HG02623 (cell line): ENCODE results near the gene ETV6.

Experiments
- ATAC-seq: cut with Tn5 transposase; IDR thresholded peaks from one replicate; pipeline ENCODE4 v1.9.1; 2021; ENCODE audit warnings: moderate library complexity; ENCODE audit not compliant: unreplicated experiment

Gene ETV6

GRCh38 chr12:11771895-11772502 lies 122.5 kb downstream of the ETV6 start:
- ATAC-seq: no peak

DNA sequence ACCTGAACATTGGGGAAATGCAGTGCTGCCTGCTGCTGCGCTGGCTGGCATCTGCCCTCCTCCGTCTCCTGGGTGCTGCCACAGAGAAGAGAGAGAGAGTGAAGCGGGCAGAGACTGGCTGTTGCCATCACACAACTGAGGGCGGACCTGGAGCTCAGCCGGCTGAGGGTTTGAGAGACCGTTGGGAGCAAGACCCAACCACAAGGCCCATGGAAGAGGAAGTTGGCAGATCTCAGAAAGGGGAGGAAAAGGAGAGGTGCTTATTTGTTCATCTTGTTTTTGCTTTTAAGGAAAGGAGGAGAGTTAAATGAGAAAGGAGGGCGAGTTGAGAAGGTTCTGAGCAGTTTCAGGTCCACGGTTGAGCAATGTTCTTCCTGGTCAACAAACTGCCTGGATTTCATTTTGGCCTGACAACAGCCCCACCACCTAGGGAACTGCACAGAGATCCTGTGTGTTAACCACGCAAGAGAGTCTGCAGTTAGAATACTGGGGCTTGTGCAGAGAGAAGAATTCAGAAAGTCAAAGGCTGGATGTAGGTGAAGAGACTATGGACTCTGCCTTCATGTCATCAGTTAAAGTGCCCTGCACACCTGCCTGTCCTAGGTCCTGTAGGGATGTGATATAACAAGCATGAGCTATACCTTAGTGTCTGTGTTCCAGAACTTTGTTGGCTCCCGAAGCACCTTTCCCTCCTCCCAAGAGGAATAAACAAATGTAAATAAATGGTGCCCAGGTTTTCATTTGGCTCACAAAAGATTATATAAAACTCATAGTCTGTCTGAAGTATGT lies 124.6 kb downstream of the ETV6 start:
- ATAC-seq: no peak

DNA sequence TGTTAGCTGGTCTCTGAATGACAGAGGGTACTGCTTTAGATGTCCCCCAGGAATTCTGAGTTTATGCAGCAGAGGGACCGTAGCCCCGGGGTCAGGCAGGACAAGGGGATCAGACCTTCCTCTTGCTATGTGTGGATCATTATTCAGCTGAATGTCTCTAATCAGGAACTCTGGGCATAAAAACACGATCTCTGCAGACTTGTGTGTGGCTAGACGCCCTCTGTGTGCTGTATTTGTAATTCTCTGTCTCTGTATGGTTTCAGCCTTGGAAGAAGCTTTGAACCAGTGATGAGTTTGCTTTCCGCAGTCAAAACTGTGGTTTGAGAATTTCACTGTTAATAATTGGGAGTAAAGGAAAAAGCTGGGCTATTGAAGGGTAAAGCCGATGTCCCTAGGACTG lies 125.3 kb downstream of the ETV6 start:
- ATAC-seq: no peak

DNA sequence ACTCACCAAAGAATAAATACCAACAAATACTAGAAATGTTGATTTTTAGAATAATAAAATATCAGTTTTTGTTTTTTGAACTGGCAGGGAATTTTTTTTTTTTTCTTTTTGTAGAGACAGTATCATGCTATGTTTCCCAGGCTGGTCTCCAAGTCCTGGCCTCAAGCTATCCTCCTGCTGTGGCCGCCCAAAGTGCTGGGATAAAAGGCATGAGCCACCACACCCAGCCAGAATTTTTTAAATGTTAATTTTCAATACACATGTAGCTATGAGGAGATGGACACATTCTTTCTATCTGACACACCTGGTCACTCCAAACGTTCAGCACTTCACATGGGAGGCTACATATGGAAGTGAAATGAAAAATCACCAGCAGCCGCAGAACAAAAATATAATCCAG lies 126.8 kb downstream of the ETV6 start:
- no peak for ATAC-seq

GRCh38 chr12:11777451-11777850 lies 128.0 kb downstream of the ETV6 start:
- ATAC-seq: no peak

GRCh38 chr12:11777962-11778361 lies 128.5 kb downstream of the ETV6 start:
- ATAC-seq: no peak

DNA sequence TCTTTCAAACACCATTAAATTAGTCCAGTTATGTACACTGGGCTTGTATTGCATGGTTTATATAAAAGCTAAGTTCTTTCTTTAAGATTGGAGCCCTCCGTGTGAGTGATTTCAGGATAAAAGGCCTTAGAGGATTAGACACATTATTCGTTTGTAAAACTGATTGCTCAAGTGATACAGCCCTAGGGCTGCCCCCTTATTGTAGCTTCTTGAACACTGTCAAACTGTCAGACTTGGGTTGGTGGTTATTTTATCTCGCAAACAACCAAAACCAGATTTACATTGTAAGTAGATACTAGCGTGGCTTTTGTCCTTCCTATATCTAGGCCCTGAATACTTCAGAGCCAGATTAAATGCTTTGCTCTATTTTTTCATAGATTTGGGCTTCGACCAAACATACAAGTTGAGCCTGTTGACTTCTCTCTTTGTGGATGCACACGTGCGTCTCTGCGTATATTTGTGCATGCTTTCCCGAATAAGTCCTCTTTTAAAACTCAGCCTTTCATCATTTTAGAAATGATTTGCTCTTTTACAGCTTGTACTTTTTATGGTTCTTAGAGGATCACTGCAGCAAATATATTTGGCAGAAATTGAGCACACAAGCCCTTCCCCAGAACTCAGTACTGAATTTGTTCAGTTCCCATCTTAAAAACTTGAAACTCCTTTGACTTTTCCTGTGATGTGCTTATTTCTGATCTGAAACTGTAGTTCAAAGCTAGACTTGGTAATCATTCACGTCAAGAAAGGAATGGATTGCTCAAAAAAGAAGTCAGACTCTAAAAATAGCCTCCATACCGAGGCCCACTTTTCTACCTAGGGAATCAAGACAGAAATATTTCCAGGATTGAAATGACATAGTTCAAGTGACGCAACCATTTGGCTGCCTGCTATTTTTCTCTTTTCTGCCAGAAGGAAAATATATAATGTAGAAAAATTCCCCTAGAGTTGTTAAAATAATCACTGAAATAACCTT lies 129.5 kb downstream of the ETV6 start:
- no peak for ATAC-seq

DNA sequence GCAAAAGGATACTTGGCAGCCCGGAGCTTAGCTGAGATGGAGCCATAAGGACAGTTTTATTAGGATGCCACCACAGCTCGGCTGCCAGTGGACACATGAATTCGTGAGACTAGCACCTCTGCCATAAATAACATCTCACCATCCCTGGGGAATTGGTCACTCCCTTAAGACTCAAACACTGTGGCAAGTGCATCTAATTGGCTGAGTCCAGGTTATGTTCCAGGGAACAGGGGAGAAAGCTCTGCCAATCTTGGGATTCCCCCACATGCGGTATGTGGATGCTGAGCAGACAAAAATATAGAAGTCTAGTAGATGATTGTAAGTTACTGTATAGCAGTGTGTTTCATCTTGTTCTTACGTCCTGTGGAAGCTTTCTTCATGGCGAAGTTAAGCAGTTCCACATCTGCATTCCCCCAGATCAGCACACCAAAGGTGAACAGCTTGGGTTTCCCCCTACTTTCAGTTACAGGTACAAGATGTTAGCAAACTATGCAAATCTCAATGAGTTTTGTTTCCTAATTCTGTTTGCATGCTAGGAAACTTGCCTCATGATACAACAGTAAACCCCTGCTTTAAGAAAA lies 131.1 kb downstream of the ETV6 start:
- peak; percentile 68 for ATAC-seq

DNA sequence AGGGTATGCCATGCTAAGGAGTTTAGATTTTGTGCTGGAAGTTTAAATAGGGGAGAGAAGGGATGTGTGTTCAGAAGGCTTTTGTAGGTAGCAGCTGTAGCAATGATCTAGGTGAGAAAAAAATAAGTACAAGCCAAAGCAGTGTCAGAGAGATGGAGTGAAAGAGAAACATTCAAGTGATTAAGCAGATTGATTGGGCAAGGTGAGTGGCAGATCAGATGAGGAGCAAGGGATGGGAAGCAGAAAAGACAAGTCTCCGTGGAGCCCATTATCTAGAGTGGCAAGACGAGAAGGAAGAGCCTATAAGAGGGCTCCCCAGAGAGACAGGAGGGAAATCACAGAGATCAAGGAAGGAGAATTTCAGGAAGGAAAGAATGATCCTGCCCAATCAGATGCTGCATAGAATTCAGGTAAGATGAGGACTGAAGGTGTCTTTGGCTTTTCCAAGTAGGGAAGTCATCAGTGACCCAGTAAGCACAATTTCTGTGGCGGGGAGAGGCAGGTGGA lies 133.5 kb downstream of the ETV6 start:
- no peak for ATAC-seq

DNA sequence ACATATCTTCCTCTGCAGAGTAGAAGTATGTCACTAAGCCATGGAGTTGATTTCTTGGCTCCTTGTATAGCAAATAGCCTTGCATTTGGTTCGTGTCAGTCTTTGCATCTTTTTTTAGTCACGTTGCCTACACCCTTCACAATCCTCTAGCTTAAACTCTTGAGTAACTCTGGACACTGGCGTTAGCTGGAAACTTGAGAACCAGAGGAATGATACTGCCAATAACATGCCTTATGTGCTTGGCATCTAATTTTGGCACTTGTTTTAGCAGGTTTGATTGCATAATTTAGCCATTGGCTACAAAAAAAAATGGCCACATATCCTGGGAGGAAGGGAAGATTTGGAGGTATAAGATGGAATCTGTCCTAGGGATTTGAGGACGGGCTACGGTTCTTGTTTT lies 136.2 kb downstream of the ETV6 start:
- no peak for ATAC-seq

DNA sequence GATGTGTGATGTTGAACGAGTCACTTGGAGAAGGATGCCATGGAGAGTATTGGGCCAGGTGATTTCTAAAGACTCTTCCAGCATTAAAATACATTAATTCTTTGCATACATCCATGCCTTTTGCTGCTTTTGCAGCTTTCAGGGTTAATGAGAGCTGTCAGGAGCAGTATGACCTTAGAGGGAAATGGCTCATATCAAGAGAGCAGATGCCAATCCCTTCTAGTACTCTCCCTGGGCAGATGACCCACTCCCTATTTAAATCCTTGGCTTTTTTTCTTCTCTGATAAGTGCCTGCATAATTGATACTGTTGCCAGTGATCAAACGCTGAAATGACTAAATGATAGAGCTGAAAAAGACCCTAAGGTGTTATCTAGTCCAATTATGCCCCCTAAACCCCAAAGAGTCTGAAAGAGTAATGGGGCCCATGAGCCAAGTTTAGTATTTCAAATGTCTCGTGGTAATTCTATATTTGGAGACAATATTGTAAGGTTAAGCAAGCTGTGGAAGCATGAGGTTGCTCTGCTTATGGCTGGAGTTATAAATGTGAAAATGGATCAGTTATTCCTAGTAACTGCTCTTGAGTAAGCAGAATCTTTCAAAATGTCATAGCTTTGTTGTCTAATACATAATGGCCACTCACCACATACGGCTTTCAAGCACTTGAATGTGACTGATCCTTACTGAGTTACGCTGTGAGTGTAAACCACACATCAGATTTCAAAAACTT lies 137.3 kb downstream of the ETV6 start:
- no peak for ATAC-seq

GRCh38 chr12:11787437-11787836 lies 138.0 kb downstream of the ETV6 start:
- ATAC-seq: no peak

DNA sequence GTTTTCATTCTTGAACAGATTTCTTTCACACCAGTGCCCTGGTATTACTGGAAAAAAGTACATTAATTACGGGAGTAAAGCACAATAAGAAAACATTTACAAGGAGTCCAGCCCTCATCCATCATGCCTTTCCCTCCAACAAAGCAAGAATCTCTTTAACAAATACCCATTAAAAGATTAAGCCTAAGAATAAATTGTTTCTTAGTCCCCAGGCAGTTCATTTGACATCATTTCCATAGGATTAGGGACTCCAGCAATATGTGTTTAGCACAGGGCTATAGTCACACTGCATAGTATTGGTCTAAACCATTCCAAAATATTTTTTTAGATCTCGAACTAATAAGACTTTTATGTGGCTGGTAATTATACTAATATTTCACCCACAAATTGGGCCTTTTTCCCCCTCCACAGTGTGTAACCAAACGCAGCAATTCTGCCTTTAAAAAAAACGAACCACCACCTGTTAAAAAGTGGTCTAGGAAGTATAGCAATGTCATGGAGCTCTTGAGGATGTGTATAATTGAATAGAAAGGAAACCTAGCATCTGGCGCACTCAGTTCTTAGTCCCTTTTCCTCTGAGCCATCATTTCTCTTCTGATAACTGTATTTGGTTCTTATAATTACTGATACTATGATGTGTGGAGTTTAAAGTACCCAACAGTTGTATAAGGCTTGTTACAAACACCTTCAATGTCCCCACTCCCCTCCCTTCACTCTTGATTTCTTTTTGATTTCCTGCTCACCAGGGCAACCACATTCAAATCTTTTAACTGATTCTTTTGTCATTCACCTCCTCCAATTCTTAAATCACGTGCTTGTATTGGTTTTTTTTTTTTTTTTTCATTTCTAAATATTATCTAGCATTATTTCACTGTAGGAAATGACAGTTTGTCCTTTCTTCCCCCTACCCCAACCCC lies 138.7 kb downstream of the ETV6 start:
- no peak for ATAC-seq

- ATAC-seq: no peak
These were observed 144.6 kb downstream of the ETV6 start for GRCh38 chr12:11793921-11794710.

DNA sequence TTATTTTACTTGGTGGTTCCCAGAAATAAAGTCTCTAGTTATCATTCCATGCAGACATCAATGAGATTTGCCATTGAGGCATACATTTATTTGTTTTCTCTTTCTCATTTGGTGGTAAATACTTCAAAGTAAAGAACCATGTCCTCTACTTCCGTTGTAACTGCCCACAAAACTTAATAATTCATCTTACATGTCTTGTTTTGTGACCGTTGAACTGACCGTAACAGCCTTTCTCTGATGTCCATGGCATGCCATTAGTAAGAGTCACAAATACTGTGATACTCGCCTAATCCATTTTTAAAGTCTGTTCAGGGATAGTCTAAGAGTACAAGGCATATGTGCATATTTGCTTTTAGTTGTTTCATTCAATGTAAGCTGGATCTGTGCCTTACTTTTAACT lies 145.3 kb downstream of the ETV6 start:
- no peak for ATAC-seq

- ATAC-seq: no peak
These were observed 145.9 kb downstream of the ETV6 start for GRCh38 chr12:11795192-11795912.

DNA sequence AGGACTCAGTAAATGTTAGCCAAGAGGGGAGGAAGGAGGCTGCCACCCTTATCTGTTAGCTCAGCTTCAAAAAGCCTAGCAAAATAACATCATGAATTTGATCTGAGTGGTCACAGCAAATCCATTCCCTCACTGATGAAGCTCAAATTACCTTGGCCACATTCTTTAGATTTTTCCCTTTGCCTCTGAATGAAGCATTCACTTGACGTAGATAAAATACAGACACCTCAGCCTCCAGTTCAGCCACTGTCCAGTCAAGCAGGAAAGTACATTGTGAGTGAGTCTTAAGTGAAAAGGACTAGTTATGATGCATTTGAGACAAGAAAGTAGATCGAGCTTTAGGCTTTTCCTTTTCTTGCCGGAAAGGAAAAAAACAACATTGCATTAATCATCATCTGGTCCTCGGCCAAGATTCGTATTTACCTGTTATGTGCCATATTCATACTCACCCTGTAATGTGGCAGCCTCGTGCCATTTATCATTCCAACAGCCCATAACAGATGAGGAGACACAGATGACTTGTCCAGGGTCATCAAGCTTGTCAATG lies 146.5 kb downstream of the ETV6 start:
- ATAC-seq: no peak
